ENCODE measurements around the gene PCDH12. TPM values are rescaled to one million over a fixed set of nuclear protein-coding genes. Genes with fewer than 3 reads are reported as not detected.

Gene PCDH12
- total and polyA plus RNA-seq, 8 donors: 9.8 to 42.7 (median 37.4) TPM

- H3K36me3 ChIP-seq: no peaks in the 10 kb centered on the region
- intact Hi-C loops (cut with DNase I): no loop called here
- peaks cover 11 to 50% of the 10 kb centered on the region in 2 donors for H3K4me1 ChIP-seq
- no peaks in the 10 kb centered on the region for H3K9me3 ChIP-seq
- no peak for ATAC-seq
- H3K27me3 ChIP-seq: no peaks in the 10 kb centered on the region
- H3K27ac ChIP-seq: no peak overlapping the region
- H3K4me3 ChIP-seq: no peak overlapping the region
- no peak for DNase-seq
- TF ChIP-seq CTCF (IDR thresholded peaks at IDR 0.05): no peak
These were observed 9.2 kb downstream of the PCDH12 start for GRCh38 chr5:141948812-141949211.

- Histone ChIP-seq H3K4me3 (no peak overlapping the region), H3K36me3 (no peaks in the 10 kb centered on the region), H3K27ac (peak overlapping the region in 1 of 2 donors; percentile 60), H3K4me1 (peaks cover 11 to 51% of the 10 kb centered on the region in 2 donors), H3K27me3 (no peaks in the 10 kb centered on the region), H3K9me3 (no peaks in the 10 kb centered on the region)
- ATAC-seq (no peak), DNase-seq (no peak)
- intact Hi-C loops (cut with DNase I): no loop called here
- TF ChIP-seq CTCF (IDR thresholded peaks at IDR 0.05): no peak
These were observed 10.7 kb downstream of the PCDH12 start for GRCh38 chr5:141947316-141947715.

- Histone ChIP-seq H3K27me3 (no peaks in the 10 kb centered on the region), H3K4me1 (peaks cover 4 to 61% of the 10 kb centered on the region in 2 donors), H3K27ac (peak overlapping the region in 1 of 2 donors; percentile 60), H3K9me3 (no peaks in the 10 kb centered on the region), H3K4me3 (no peak overlapping the region), H3K36me3 (peaks cover 0 to 1% of the 10 kb centered on the region in 2 donors)
- ATAC-seq (peak; percentile 48), DNase-seq (no peak)
- intact Hi-C loops (cut with DNase I): no loop called here
- no peak for TF ChIP-seq CTCF (IDR thresholded peaks at IDR 0.05)
These were observed 12.4 kb downstream of the PCDH12 start for GRCh38 chr5:141945511-141946051.

GRCh38 chr5:141944076-141944475 is 13.9 kb downstream of the PCDH12 start:
- intact Hi-C loops (cut with DNase I): no loop called here

More at GRCh38 chr5:141944076-141944475, 13.9 kb downstream of the PCDH12 start:
- Histone ChIP-seq H3K27ac (no peak overlapping the region), H3K4me1 (peaks cover 4 to 60% of the 10 kb centered on the region in 2 donors), H3K4me3 (no peak overlapping the region), H3K36me3 (peaks cover 0 to 16% of the 10 kb centered on the region in 2 donors), H3K27me3 (no peaks in the 10 kb centered on the region), H3K9me3 (no peaks in the 10 kb centered on the region)
- DNase-seq: no peak
- ATAC-seq: no peak
- no peak for TF ChIP-seq CTCF (IDR thresholded peaks at IDR 0.05)

Measured in left lung (tissue), 10 donors.